Left kidney (tissue), 2 donors: ENCODE results near the gene AK5. TPM values are rescaled to one million over a fixed set of nuclear protein-coding genes. Genes with fewer than 3 reads are reported as not detected.
"Not testable (repeated sequence)": the region's sequence is repeated elsewhere in the genome, so short reads cannot be mapped to it uniquely, and the experiment has no call there.

Source experiments
- DNase-seq: peaks from one replicate; pipeline ENCODE4 v3.0.0-alpha.2; 2013
- polyA plus RNA-seq: library from polyadenylated mRNA; unstranded; fragments of 120-200 nt; gene quantifications from one replicate; pipeline ENCODE4 v1.2.1, GENCODE V29; 2013; ENCODE audit not compliant: insufficient read length

AK5 gene
- polyA plus RNA-seq, 1 donor: 4.6 TPM

DNA sequence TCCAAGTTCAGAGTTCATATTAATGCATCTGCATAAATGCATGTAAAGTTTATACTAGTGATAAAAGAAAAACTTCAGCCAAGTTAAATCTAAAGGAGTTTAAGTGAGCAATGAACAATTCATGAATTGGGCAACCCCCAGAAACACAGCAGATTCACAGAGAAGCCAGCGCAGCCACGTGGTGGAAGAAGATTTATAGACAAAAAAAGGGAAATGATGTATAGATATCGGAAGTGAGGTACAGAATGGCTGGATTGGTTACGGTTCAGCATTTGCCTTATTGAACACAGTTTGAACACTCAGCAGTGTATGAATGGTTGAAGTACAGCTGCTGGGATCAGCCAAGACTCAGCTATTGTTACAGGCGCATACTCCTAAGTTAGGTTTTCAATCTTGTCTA is 5.7 kb downstream of the AK5 start:
- DNase-seq: no peak

DNA sequence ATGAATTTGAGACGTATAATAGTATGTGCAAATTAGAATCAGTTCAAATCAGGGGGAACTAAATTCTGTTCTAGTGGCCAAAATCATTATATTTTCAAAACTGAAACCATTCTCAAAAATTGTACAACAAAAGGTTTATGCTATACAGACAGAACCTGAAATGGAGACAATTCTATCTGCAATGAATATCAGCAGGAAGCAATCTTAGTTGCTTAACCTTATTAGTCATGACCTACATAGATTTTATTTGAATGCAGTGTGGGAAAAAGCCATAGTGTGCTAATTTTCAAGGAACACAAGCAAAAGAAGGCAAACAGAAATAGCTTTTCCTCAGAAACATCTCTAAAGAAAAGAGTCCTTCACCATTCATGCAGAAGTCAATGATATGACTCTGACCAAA is 6.5 kb downstream of the AK5 start:
- DNase-seq: no peak

DNA sequence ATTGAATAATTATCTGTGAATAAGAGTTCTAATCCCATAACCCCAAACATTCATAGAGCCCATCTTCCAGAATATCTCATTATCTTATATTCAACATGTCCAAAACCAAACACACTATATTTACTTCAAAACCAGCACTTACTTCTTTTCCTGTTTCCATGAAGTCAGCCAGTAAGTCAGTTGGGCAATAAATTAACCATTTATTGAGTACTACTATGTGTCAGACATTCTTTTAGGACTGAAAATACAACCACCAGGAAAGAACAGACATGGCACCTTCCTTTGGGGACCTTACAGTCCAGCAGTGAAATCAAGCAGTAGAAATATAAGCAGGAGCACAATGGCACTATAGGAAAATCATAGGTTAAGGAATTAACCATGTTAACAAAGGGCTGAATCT is 8.8 kb downstream of the AK5 start:
- no peak for DNase-seq

DNA sequence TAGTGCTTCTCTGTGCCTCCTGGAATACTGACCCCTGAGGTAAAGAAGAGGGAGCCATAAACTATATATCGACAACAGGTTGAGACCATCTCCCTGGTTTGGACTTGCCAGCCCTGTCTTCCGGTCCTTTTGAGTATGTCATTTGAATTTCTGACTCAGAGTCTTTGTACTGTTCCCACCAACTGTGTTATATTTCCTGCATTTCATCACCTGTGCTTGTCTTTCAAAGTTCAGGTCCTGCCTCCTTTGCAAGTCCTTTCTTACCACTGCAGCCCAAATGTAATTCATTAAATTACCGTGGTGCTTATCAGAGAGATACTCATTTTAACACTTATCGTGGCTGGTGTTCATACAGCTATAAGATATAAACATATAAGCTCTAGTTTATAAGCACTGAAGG is 10.7 kb downstream of the AK5 start:
- DNase-seq: no peak

DNA sequence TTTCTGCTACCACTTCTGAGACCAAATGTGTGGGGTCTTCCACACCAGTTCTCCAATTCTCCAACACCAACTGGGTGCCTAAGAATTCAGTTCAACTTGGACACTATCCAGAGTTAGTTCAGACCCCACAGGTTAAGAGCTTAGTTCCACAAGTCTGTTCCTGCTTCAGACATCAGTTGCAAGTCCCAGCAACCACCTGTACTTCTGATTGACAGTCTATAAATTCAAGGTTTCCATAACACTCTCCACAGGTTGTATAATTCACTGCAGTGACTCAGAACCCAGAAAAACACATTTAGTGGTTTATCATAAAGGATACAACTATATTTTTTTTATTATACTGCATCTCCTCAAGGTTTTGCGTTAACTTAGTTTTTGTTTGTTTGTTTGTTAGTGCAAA is 18.7 kb downstream of the AK5 start:
- DNase-seq: no peak

DNA sequence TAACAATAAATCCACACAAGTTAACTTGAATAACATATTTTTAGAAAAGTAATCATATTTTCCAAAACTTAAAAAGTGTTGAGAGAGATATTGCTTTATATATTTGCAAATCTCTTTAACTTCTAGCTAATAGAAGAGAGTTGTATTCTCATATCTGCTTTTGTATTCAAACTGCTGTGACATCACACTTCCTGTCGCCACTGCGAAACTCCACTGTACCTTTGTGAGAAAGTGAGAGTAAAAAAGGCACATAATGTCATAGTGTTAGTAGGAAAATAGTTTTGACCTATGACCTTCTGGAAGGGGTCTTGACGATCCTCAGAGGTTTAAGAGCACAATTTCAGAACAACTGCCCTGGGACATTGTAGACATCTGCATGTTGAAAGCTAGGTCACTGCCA is 21.6 kb downstream of the AK5 start:
- DNase-seq: no peak

DNA sequence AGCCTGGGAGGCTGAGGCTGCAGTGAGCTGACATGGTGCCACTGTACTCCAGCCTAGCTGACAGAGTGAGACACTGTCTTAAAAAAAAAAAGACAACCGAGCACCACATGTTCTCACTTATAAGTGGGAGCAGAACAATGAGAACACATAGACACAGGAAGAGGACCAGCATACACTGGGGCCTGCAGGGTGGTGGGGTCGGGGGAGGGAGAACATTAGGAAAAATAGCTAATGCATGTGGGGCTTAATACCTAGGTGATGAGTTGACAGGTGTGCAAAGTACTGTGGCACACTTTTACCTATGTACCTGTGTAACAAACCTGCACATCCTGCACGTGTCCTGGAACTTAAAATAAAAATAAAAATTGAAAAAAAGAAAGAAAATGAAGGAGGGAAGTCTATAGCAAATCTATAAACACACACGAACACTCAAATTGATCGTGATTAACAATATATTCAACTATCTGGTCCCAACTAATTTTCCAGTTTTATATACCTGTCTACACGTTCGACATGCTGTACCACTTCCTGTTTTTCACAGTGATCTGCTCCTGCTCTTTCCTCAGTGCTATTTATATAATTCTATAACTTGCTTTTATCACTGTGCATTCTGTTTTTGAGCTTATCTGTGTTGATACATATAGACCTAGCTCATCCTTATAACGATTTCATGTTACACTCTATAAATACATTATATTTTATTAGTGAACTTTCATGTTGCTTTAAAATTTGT is 27.2 kb downstream of the AK5 start:
- no peak for DNase-seq

DNA sequence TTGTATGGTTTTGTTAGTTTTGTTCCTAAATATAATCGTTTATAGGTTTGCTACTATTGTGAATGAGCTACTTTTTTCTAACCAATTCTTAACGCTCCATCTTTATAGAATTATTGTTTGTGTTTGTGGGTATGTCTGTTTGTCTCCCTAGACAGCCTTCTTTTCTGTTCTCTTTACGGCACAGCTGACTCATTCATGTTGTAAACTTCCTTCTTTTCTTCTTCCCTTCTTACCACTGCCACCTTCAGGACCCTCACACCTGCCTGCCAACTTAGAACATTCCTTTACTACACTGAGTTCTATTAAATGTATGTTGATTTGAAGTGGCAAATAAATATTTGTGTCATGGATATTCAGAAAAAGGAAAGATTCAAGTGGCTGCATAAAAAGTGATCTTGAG is 29.1 kb downstream of the AK5 start:
- DNase-seq: no peak

DNA sequence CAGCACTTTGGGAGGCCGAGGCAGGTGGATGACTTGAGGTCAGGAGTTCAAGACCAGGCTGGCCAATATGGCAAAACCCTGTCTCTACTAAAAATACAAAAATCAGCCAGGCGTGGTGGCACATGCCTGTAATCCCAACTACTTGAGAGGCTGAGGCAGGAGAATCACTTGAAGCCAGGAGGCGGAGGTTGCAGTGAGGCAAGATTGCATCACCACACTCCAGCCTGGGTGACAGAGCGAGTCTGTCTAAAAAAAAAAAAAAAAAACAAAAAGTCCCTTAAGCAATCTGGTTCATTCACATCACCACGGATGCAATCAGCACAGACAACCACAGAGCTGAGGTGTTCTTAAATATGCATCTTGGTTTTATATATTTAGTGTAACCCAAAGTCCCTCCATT is 30.5 kb downstream of the AK5 start:
- not testable (repeated sequence) for DNase-seq

DNA sequence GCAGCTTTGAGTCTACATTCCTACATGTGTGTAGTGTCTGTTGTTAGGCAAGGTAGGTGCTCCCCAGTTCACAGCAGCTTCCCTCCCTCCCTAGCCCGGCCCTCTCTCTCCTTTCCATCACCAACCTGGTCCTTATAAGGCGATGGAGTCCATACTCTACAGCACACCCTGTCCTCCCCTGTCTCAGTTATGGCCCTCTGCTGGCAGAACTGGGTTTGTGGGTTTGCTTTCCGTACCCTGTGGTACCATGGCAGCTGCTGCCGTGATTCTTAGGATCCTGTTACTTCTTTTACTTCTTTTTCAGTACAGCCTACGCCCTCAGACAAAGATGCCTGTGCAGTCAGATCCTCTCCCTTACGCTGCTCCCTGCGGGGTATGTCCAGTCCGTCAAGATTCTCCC is 31.7 kb downstream of the AK5 start:
- DNase-seq: no peak

DNA sequence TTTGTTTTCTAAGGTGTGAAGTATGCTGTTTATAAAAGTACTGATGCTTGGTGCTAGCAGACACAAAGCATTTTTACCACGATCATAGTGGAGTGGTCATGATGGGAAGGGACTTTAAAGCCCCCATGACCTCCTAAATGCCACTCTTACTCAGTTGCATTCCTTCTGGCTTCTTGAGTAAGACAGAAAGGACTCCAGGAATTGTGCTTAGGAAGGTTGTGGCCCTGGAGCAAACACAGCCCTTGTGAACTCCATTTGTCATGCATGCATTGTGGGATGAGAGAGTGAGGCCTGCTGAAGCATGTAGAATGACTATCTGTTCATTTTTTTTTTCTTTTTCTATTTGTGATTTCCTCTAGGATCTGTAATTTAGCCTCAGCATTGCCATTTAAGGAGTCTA is 34.2 kb downstream of the AK5 start:
- DNase-seq: no peak

DNA sequence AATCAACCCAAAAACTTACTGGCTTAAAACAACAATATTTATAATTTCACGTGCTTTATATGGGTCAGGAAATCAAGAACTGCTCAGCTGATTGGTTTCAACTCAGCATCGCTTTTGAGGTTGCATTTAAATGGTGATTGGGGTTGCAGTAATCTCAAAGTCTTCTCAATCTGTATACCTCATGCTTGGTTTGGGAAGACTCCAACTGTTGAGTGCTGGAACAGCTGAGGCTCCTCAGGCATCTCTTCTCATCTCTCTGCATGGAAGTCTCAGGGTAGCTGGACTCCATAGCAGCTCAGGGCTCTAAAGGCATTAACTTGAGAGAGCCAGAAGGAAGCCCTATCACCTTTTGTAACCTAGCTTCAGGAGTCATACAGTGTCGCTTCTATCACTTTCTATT is 35.1 kb downstream of the AK5 start:
- no peak for DNase-seq

DNA sequence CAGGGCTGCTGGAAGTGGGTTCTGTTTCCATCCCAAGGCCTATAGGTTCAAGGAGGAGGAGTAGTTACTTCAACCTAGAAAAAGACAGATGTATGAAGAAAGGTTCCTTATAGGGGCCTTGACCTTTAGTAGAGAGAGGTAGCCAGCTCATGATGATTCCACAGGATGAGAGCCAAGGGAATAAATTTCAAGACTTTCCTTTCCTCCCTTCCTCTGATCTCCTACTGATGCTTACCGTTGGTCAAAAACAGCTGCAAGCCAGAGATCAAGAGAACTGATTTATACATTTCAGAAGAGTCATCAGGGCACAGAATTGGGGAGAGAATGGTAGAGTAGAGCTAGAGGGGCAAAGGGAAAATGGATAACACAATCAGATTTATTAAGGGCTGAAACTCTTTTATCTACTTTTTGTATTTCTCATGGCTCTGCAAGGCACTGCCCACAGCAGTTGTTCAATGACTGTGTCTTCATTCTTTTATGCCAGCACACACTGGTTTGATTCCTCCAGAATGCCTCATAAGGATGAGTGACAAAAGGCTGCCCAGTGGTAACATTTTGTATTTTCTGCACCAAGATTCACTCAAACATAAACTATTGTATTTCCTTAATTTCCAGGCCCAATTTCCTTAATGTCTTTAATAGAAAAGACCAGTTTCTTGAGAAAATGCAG is 37.4 kb downstream of the AK5 start:
- DNase-seq: no peak

DNA sequence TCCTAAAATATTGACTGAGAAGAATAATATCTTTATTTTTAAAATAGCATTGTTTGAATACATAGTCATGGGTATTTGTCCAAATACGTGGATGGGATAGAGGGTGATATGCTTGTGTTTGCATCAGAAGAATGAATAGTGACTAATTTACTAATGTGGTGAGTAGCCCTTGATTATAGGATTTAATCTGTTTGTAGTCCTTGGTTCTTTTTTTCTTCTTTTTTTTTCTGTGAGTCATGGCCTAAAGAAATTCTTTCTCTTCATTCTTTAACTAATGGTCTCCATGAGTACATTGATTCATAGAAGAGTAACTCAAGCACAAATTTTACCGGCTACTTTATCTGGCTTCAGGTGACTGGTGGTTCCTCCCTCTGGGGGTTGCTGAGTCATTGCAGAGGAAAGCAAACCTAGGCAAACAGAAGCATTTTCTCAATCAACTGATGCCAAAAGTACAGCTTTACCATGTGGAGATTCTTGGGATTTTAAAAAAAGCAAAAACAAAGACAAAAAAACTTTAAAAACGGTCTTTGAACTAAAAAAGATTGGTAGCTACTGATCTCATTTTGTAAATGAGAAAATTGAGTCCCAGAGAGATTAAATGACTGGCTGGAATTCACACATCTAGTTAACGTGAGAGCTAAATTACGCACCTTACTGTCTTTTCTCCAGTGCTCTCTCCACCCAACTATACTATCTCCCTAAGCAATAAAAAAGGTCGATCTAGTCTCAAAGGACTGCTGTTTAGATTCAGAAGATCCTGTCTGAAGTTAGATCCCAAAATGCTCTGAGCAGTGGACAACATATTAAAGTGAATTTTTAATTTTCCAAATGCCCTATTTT is 40.5 kb downstream of the AK5 start:
- DNase-seq: no peak

DNA sequence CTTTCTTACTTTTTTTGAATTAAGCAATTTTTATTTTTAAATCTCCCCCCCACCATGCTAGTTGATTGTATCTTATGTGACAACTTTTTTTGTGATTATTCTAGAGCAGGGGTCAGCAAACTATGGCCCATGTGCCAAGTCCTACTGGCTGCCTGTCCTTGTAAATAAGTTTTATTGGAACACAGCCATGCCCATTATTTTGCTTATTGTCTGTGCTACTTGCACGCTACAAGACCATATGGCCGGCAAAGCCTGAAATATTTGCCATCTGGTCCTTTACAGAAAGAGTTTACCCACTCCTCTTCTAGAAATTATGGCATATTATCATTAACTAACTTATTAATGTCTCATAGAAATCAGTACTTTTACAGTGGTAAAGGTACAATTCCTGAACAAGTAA is 51.7 kb downstream of the AK5 start:
- no peak for DNase-seq

DNA sequence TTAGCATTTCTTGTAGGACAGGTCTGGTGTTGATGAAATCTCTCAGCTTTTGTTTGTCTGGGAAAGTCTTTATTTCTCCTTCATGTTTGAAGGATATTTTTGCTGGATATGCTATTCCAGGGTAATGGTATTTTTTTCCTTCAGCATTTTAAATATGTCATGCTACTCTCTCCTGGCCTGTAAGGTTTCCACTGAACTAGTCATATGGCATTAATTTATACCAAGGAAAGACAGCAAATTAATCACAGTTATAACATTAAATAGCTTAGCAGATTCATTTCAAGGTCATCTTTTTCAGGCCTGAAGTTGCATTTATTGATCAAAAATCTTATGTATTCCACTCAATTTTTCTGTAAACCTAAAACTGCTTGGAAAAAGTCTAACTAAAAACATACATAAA is 54.9 kb downstream of the AK5 start:
- DNase-seq: no peak

DNA sequence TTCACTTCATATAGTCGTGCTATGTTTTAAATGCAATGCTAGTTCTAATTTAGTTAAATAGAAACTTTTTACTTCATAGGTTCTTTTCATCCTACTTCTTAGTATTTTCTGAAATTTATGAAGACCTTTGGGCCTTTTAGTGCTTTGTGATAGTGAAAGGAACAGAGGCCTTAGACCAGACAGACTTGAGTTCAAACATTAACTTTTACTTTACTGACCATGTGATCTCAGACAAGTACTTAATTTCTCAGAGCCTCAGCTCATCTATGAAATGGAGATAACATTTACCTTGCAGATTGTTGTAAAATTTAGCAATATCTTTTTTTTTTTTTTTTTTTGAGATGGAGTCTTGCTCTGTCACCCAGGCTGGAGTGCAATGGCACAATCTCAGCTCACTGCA is 57.5 kb downstream of the AK5 start:
- DNase-seq: no peak

DNA sequence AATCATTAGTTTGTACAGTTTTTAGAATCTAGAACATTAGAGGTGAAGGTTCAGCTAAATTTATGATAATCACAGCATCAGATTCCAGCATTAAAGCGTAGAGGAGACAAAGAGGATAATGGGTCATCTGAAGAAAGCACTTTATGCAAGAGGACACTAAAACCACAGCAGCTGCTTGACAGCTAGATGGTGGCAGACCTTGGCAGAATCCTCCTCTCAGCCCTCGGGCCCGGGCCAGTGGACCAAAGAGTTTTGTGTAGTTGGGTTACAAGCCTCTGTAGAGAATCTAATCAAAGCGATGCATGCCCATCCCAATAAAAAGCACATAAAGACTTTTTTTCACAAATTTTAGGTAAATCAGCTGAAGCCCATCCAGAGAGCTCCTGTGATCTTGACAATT is 59.4 kb downstream of the AK5 start:
- DNase-seq: no peak

DNA sequence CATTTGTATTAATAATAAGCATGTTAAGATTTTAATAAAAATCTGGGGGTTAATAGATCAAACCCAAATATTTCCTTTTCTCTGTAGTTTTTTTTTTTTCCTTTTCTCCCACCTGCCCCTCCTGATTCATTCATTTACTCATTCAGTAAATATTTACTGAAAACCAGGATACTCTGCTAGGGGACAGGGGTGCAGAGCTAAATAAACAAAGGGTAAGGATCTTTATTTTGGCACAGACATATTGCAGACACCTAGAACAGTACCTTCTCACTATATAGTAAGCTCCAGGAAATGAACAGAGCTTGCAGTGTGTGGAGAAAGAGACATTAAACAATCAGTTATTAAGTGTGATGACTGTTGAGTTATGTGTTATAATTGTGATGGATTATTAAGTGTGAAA is 60.9 kb downstream of the AK5 start:
- DNase-seq: no peak

DNA sequence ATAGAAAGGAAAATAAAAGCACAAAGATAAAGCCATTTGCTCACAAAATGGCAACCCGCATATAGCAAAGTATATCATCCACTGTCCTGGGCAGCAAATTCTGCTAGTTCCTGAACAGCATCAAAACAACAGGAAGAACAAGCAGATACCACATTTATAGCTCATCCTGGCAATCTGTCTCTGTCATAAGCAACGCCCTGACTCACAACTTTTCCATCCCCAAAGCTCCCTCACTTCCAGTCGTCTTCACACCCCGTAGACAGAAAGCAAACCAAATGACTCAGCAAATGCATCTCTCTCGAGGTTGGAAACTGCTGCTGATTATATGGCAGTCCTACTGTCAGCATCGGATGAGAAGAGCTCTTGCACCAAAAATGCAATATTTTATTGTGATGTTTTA is 65.8 kb downstream of the AK5 start:
- DNase-seq: no peak

DNA sequence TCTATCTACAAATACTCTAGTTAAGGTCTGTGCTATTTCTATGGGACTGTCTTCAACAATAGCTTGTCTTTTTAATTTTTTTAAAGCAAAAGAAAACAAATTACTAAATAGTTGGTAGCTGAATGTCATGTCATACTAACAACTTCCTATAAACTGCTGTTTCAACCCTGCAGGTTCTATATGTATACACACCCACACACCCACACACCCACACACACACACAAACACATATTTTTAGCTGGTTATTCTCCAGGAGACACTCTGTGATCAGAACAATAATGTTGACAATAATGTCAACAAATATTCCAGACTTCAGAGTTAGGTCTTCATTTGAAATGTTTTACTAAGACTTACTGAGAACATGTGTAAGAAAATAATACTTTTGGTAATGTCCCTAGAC is 66.7 kb downstream of the AK5 start:
- DNase-seq: no peak

DNA sequence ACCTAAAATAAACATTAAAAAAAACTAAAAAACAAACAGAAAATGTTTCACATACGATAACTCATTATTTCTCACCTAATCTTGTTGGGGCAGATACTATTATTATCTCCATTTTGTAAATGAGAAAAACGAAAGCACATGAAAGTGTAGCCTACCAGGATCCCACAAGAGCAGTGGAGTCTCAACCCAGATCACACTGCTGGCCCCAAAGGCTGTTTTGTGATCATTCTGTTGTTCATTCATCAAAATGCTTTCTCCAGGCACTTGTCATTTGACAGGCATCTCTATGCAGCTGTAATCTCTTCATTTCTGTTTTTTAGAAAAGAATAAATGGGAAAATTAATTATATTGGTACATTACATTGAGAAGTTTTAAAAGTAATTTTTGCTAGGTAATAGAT is 67.5 kb downstream of the AK5 start:
- no peak for DNase-seq

DNA sequence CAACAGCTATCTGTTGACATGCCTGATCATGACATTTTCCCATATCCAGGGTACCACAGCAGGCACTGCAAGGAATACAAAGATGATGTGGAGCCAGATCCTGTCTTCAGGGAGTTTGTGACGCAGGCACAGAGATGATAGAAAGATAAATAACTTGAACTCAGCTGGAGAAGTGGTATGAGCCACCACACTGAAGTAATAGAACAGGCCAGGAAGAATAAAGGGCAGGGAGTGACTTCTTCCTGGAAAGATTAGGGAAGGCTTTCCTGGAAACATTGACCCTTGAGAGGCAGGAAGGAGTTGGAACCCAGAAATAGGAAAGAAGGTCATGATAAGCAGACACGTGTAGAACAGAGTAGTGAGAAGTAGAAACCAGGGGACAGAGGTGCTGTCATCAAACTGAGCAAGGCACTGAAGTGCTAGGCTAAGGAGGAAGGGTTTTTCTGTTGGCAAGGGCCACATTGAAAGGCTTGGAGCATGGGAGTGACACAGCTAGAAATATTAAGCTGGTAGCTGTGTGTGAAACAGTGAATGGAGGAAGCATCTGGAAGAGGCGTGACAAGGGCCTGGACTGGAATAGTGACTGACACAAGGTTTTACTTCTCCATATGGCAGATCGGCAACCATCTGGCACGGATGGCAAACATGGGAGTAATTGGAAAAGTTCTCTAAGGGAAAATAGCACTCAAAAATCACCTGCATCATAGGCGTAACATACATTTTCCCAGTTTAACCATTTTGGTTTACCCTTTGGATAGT is 68.4 kb downstream of the AK5 start:
- DNase-seq: no peak
